ENCODE measurements around the gene ATG4C. TPM values are rescaled to one million over a fixed set of nuclear protein-coding genes. Genes with fewer than 3 reads are reported as not detected.

Gene ATG4C
- total RNA-seq, 1 donor from 2014 or later = 7.3 TPM

- Mint-ChIP-seq H3K4me3 (ENCODE audit: unreplicated experiment) (no peak overlapping the region), H3K9me3 (ENCODE audit: unreplicated experiment) (no peaks in the 10 kb centered on the region), H3K36me3 (ENCODE audit: low read depth, unreplicated experiment) (no peaks in the 10 kb centered on the region), H3K27ac (ENCODE audit: unreplicated experiment) (no peak overlapping the region), H3K4me1 (ENCODE audit: unreplicated experiment) (no peaks in the 10 kb centered on the region), H3K27me3 (ENCODE audit: unreplicated experiment) (no peaks in the 10 kb centered on the region)
- TF ChIP-seq CTCF (IDR thresholded peaks at IDR 0.05; ENCODE audit: unreplicated experiment) = no peak
- DNase-seq (ENCODE audit: low spot score) = no peak
Measured at GRCh38 chr1:62869217-62869754, 85.4 kb downstream of the ATG4C start.

DNA sequence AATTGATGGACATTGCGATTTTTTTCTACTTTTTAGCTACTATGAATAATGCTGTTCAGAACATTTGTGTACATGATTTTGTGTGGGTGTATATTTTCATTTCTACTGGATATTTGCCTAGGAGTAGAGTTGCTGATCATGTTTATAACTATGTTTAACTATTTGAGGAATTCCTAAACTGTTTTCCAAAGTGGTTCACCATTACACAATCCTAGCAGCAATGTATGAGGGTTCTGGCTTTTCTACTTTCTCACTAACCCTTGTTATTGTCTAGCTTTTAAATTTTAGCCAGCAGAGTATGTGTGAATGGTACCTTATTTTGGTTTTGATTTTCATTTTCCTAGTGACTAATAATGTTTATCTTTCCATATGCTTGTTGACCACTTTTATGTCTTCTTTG lies 86.2 kb downstream of the ATG4C start:
- no peaks in the 10 kb centered on the region for H3K9me3 Mint-ChIP-seq (ENCODE audit: unreplicated experiment)
- no peaks in the 10 kb centered on the region for H3K4me1 Mint-ChIP-seq (ENCODE audit: unreplicated experiment)
- no peaks in the 10 kb centered on the region for H3K36me3 Mint-ChIP-seq (ENCODE audit: low read depth, unreplicated experiment)
- H3K27ac Mint-ChIP-seq (ENCODE audit: unreplicated experiment) = no peak overlapping the region
- no peak for DNase-seq (ENCODE audit: low spot score)
- no peaks in the 10 kb centered on the region for H3K27me3 Mint-ChIP-seq (ENCODE audit: unreplicated experiment)
- H3K4me3 Mint-ChIP-seq (ENCODE audit: unreplicated experiment) = no peak overlapping the region
- no peak for TF ChIP-seq CTCF (IDR thresholded peaks at IDR 0.05; ENCODE audit: unreplicated experiment)

GRCh38 chr1:62875676-62876075 lies 91.7 kb downstream of the ATG4C start:
- H3K4me1 Mint-ChIP-seq (ENCODE audit: unreplicated experiment) = no peaks in the 10 kb centered on the region
- H3K4me3 Mint-ChIP-seq (ENCODE audit: unreplicated experiment) = no peak overlapping the region
- H3K27me3 Mint-ChIP-seq (ENCODE audit: unreplicated experiment) = no peaks in the 10 kb centered on the region
- no peak overlapping the region for H3K27ac Mint-ChIP-seq (ENCODE audit: unreplicated experiment)
- H3K36me3 Mint-ChIP-seq (ENCODE audit: low read depth, unreplicated experiment) = no peaks in the 10 kb centered on the region
- no peaks in the 10 kb centered on the region for H3K9me3 Mint-ChIP-seq (ENCODE audit: unreplicated experiment)
- no peak for DNase-seq (ENCODE audit: low spot score)
- TF ChIP-seq CTCF (IDR thresholded peaks at IDR 0.05; ENCODE audit: unreplicated experiment) = no peak

GRCh38 chr1:62876535-62876934 lies 92.6 kb downstream of the ATG4C start:
- Mint-ChIP-seq H3K4me3 (ENCODE audit: unreplicated experiment) (no peak overlapping the region), H3K9me3 (ENCODE audit: unreplicated experiment) (no peaks in the 10 kb centered on the region), H3K4me1 (ENCODE audit: unreplicated experiment) (no peaks in the 10 kb centered on the region), H3K36me3 (ENCODE audit: low read depth, unreplicated experiment) (no peaks in the 10 kb centered on the region), H3K27me3 (ENCODE audit: unreplicated experiment) (no peaks in the 10 kb centered on the region), H3K27ac (ENCODE audit: unreplicated experiment) (no peak overlapping the region)
- no peak for DNase-seq (ENCODE audit: low spot score)
- no peak for TF ChIP-seq CTCF (IDR thresholded peaks at IDR 0.05; ENCODE audit: unreplicated experiment)

DNA sequence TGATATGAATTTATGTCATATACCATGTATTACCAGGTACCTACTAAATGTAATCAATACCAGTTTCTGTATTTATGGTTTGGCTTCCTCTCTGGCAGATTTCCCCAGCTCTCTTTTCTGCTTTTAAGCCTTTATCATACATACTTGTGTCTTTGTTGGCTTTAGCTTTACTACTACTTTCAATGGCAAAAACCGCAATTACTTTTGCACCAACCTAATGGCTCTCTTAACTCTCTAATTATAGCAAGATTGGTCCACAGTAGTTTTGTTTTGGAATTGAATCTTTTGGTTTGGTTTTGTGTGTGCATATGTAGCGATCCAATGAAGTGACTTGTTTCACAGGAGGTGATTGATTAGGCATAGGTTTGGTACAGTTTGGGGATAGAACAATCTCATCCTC lies 93.6 kb downstream of the ATG4C start:
- Mint-ChIP-seq H3K9me3 (ENCODE audit: unreplicated experiment) (no peaks in the 10 kb centered on the region), H3K4me3 (ENCODE audit: unreplicated experiment) (no peak overlapping the region), H3K27me3 (ENCODE audit: unreplicated experiment) (no peaks in the 10 kb centered on the region), H3K27ac (ENCODE audit: unreplicated experiment) (no peak overlapping the region), H3K36me3 (ENCODE audit: low read depth, unreplicated experiment) (no peaks in the 10 kb centered on the region), H3K4me1 (ENCODE audit: unreplicated experiment) (no peaks in the 10 kb centered on the region)
- no peak for TF ChIP-seq CTCF (IDR thresholded peaks at IDR 0.05; ENCODE audit: unreplicated experiment)
- DNase-seq (ENCODE audit: low spot score) = no peak

Measured in endothelial cell (in vitro differentiated cells).